ENCODE results near the gene BRCA1. TPM values are rescaled to one million over a fixed set of nuclear protein-coding genes. Genes with fewer than 3 reads are reported as not detected.
"Not testable (repeated sequence)": the region's sequence is repeated elsewhere in the genome, so short reads cannot be mapped to it uniquely, and the experiment has no call there.

Gene BRCA1
- total RNA-seq, 4 donors from 2014 or later = 1.2 to 30.7 (median 15.4) TPM

GRCh38 chr17:43056051-43056450 lies 69.1 kb downstream of the BRCA1 start:
- H3K27ac ChIP-seq = no peak overlapping the region
- H3K27me3 ChIP-seq = no peaks in the 10 kb centered on the region
- DNase-seq = no peak
- TF ChIP-seq CTCF (IDR thresholded peaks at IDR 0.05) = no peak
- no peak for TF ChIP-seq POLR2A (IDR thresholded peaks at IDR 0.05)
- no peaks in the 10 kb centered on the region for H3K36me3 ChIP-seq
- H3K4me3 ChIP-seq = no peak overlapping the region
- intact Hi-C loops (cut with DNase I; ENCODE audit: low total_unique reads) = no loop called here
- no peaks in the 10 kb centered on the region for H3K9me3 ChIP-seq
- no peaks in the 10 kb centered on the region for H3K4me1 ChIP-seq

DNA sequence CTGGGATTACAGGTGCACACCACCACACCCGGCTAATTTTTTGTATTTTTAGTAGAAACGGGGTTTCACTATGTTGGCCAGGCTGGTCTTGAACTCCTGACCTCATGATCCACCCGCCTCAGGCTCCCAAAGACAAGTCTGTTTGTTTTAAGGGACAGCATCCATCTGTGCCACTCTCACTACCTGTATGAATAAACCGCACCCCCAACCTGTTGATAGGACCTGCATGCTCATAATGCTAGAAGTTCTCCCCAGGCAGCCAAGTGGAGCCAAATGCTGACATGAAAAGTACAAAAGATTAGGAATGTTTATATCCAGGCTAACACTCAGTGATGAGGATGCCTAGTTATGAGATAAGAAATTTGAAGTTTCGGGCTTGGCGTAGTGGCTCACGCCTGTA lies 72.2 kb downstream of the BRCA1 start:
- intact Hi-C loops (cut with DNase I; ENCODE audit: low total_unique reads); H3K36me3 ChIP-seq; H3K27me3 ChIP-seq; H3K4me1 ChIP-seq; DNase-seq; H3K27ac ChIP-seq; H3K4me3 ChIP-seq; H3K9me3 ChIP-seq: not testable (repeated sequence)

DNA sequence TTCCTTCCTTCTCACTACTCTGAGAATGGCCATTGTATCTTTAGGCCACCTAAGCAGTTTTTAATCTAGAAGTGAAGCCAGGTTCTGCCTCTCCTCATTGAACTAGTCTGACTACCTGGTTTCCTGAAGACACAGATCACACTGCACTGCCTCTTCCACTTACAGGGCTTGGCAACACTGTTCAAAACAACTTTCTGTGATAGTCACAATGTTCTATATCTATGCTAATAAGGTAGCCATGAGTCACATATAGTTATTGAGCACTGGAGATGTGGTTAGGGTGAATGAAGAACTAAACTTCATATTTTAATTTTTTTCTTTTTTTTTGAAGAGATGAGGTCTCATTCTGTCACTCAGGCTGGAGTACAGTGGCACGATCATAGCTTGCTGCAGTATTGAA lies 73.2 kb downstream of the BRCA1 start:
- TF ChIP-seq POLR2A (IDR thresholded peaks at IDR 0.05) = no peak
- no peak for TF ChIP-seq CTCF (IDR thresholded peaks at IDR 0.05)

DNA sequence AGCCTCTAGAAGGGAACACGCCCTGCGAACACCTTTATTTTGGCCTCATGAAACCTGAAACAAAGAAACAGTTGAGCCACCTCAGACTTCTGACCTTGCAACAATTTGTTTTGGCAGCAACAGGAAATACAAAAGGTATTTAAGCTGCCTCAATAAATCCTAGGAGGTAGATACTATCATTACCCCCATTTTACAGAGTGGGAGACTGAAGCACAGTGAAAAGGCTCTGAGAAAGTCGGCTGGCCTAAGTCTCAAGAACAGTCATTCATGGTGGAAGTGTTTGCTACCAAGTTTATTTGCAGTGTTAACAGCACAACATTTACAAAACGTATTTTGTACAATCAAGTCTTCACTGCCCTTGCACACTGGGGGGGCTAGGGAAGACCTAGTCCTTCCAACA lies 81.1 kb downstream of the BRCA1 start:
- Histone ChIP-seq H3K4me1 (no peaks in the 10 kb centered on the region), H3K9me3 (no peaks in the 10 kb centered on the region), H3K27ac (no peak overlapping the region), H3K4me3 (no peak overlapping the region), H3K36me3 (no peaks in the 10 kb centered on the region), H3K27me3 (no peaks in the 10 kb centered on the region)
- no peak for TF ChIP-seq POLR2A (IDR thresholded peaks at IDR 0.05)
- no peak for TF ChIP-seq CTCF (IDR thresholded peaks at IDR 0.05)
- intact Hi-C loops (cut with DNase I; ENCODE audit: low total_unique reads) = no loop called here
- no peak for DNase-seq

More for the DNA sequence above, 73.2 kb downstream of the BRCA1 start:
- intact Hi-C loops (cut with DNase I; ENCODE audit: low total_unique reads) = no loop called here
- Histone ChIP-seq H3K27ac (no peak overlapping the region), H3K4me1 (no peaks in the 10 kb centered on the region), H3K9me3 (no peaks in the 10 kb centered on the region), H3K27me3 (no peaks in the 10 kb centered on the region), H3K36me3 (no peaks in the 10 kb centered on the region), H3K4me3 (no peak overlapping the region)
- no peak for DNase-seq

GRCh38 chr17:43043307-43043706 lies 81.9 kb downstream of the BRCA1 start:
- Histone ChIP-seq H3K36me3 (no peaks in the 10 kb centered on the region), H3K27me3 (no peaks in the 10 kb centered on the region), H3K27ac (peak overlapping the region in 1 of 2 donors; percentile 26), H3K9me3 (no peaks in the 10 kb centered on the region), H3K4me1 (no peaks in the 10 kb centered on the region), H3K4me3 (no peak overlapping the region)
- intact Hi-C loops (cut with DNase I; ENCODE audit: low total_unique reads) = no loop called here
- no peak for DNase-seq
- TF ChIP-seq CTCF (IDR thresholded peaks at IDR 0.05) (no peak), POLR2A (IDR thresholded peaks at IDR 0.05) (no peak)

DNA sequence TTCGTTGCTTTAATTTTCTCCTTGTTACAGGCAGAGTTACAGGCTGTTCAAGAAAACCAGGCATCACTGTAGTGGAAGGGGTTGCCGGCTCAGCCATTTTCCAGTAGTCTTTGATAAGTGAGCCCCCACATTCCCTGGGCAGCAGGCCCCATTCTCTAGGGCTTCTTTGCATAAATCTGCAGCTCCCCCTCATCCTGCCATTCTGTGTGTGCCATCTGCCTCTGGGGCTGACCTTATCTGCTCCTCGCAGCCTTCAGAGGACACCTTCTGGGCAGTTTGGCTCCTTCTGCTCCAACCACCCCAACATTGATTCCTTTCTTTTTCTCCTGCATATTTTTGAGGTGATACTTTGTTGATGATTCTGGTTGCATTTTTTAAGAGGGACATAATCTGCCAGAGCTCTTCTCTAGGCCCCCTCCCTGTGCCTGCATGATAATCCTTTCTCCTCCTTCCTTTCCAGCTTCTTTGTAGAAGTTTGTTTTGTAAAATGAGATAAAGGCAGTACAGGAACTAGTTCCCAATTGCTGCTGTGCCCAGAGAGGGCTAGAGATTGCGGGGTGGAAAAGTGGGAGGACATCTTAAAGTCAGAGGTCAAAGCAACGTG lies 83.0 kb downstream of the BRCA1 start:
- no peak for TF ChIP-seq POLR2A (IDR thresholded peaks at IDR 0.05)
- no peak for TF ChIP-seq CTCF (IDR thresholded peaks at IDR 0.05)
- H3K27me3 ChIP-seq = no peaks in the 10 kb centered on the region
- DNase-seq = no peak
- H3K36me3 ChIP-seq = no peaks in the 10 kb centered on the region
- no peak overlapping the region for H3K4me3 ChIP-seq
- H3K27ac ChIP-seq = peak overlapping the region in 1 of 2 donors; percentile 26
- intact Hi-C loops (cut with DNase I; ENCODE audit: low total_unique reads) = no loop called here
- H3K9me3 ChIP-seq = no peaks in the 10 kb centered on the region
- no peaks in the 10 kb centered on the region for H3K4me1 ChIP-seq

Measured in uterus (tissue), 4 donors.